T-cell (primary cell): ENCODE measurements around the gene SHOC2. TPM values are rescaled to one million over a fixed set of nuclear protein-coding genes. Genes with fewer than 3 reads are reported as not detected.

Source experiments
- ATAC-seq, 4 experiments: fragments of 200-7000 bp in 3 of 4; fragments of 150-1000 bp in 1 of 4; cut with Tn5 transposase; replicated peaks in 1 of 4; 1 replicate in 3 of 4; 2 replicates in 1 of 4; pipeline ENCODE4 v1.10.0; 2021; ENCODE audit warnings: moderate library complexity in 3 of 4, mild to moderate bottlenecking in 2 of 4, moderate number of reproducible peaks in 1 of 4
- CTCF ChIA-PET, 2 donors: fragments of 300-600 bp; sonication (Branson Sonifier 250); formaldehyde crosslinking; loops; one replicate each; lab custom pipeline; 2022; ENCODE audit warnings: antibody characterized with exemption in 2 of 2; lab: Charles Lee
- POLR2A ChIA-PET, 2 donors: fragments of 300-600 bp; sonication (Branson Sonifier 250); formaldehyde crosslinking; loops; one replicate each; lab custom pipeline; 2022; ENCODE audit warnings: antibody characterized with exemption in 2 of 2; lab: Charles Lee
- DNase-seq, 35 experiments: peaks; one replicate each; pipeline versions ENCODE4 v3.0.0 to v3.0.0-alpha.2; 2013 to 2023
- H3K27ac ChIP-seq: one replicate; pipeline ENCODE4 v1.5.1; 2013; ENCODE audit warnings: low read length
- H3K27me3 ChIP-seq, 2 experiments: replicated peaks in 1 of 2; 1 replicate in 1 of 2; 2 replicates in 1 of 2; pipeline versions ENCODE4 v1.6.1 to v1.7.0; 2013; ENCODE audit warnings: low read length in 1 of 2, mixed read lengths in 1 of 2; ENCODE audit not compliant: control insufficient read depth in 2 of 2, insufficient read depth in 2 of 2; ENCODE audit errors: extremely low read depth in 1 of 2
- H3K36me3 ChIP-seq, 2 donors: 1 replicate in 1 of 2; 2 replicates in 1 of 2; pipeline versions ENCODE4 v1.6.1 to v1.7.0; 2013; ENCODE audit warnings: low read length in 1 of 2; ENCODE audit not compliant: control insufficient read depth in 2 of 2, insufficient read depth in 1 of 2; ENCODE audit errors: extremely low read depth in 1 of 2
- H3K4me1 ChIP-seq, 2 experiments: 1 replicate in 1 of 2; 2 replicates in 1 of 2; pipeline versions ENCODE4 v1.6.1 to v1.7.0; 2013; ENCODE audit warnings: low read length in 2 of 2, mixed read lengths in 1 of 2; ENCODE audit not compliant: insufficient read depth in 2 of 2, control insufficient read depth in 1 of 2; ENCODE audit errors: extremely low read depth in 1 of 2
- H3K4me3 ChIP-seq, 2 donors: 1 replicate in 1 of 2; 2 replicates in 1 of 2; pipeline versions ENCODE4 v1.5.1 to v1.7.0; 2013; ENCODE audit warnings: mild to moderate bottlenecking in 2 of 2, low read length in 1 of 2, moderate library complexity in 1 of 2; ENCODE audit not compliant: control insufficient read depth in 1 of 2; ENCODE audit errors: extremely low read depth in 1 of 2
- H3K9me3 ChIP-seq: 2 replicates; pipeline ENCODE4 v1.7.0; 2013
- H3K27ac Mint-ChIP-seq, 2 donors: one replicate each; pipeline ENCODE4 v1.8.0; 2020 to 2021; ENCODE audit warnings: mild to moderate bottlenecking in 2 of 2, mixed read lengths in 2 of 2
- H3K27me3 Mint-ChIP-seq, 2 donors: one replicate each; pipeline ENCODE4 v1.8.0; 2021 to 2022; ENCODE audit warnings: mixed read lengths in 2 of 2
- H3K36me3 Mint-ChIP-seq: one replicate; pipeline ENCODE4 v1.8.0; 2021; ENCODE audit warnings: mixed read lengths
- H3K4me1 Mint-ChIP-seq, 3 donors: one replicate each; pipeline ENCODE4 v1.8.0; 2020 to 2022; ENCODE audit warnings: mixed read lengths in 3 of 3, mild to moderate bottlenecking in 1 of 3
- H3K4me3 Mint-ChIP-seq, 3 donors: one replicate each; pipeline ENCODE4 v1.8.0; 2020 to 2022; ENCODE audit warnings: mild to moderate bottlenecking in 3 of 3, mixed read lengths in 3 of 3, moderate library complexity in 3 of 3
- H3K9me3 Mint-ChIP-seq, 3 donors: one replicate each; pipeline ENCODE4 v1.8.0; 2020 to 2022; ENCODE audit warnings: mixed read lengths in 3 of 3
- WGBS: methylation state at CpG from one replicate; pipeline ENCODE4 v1.1.5; 2013; ENCODE audit warnings: missing lambda C conversion rate; ENCODE audit not compliant: insufficient coverage; 5-methylcytosine and 5-hydroxymethylcytosine counted together
- total RNA-seq, 35 experiments: library from RNA in 6 of 35; stranded (reverse) in 6 of 35; fragments of 120-200 nt in 1 of 35; gene quantifications; one replicate each; pipeline versions ENCODE4 v1.2.1 to v1.2.4 and lab custom pipeline; 2013 to 2026

Gene SHOC2
- total RNA-seq, 5 donors from 2014 or later (not counting 1 experiment from before 2014, with no cell fraction given): 53.3 to 65.1 (median 54.0) TPM

GRCh38 chr10:110881247-110881646, 38.2 kb upstream of the SHOC2 start:
- Mint-ChIP-seq H3K4me3 (peak overlapping the region; percentile 34 to 49 (median 44)), H3K27ac (peak overlapping the region; percentile 76 to 82), H3K9me3 (no peaks in the 10 kb centered on the region), H3K27me3 (no peaks in the 10 kb centered on the region), H3K36me3 (peaks cover 62% of the 10 kb centered on the region), H3K4me1 (peaks cover 82 to 86% (median 85%) of the 10 kb centered on the region in 3 donors)
- POLR2A ChIA-PET: interaction anchor here (0.6 to 1.9 kb wide), 8 partner anchors 10 to 136 kb away, joined by 3 to 8 read pairs (median 6); partner anchors contain the start of gene PDCD4 (in 1 of the 2)
- Histone ChIP-seq H3K27me3 (no peaks in the 10 kb centered on the region), H3K4me3 (no peak overlapping the region), H3K36me3 (peaks cover 0 to 45% of the 10 kb centered on the region in 2 donors), H3K4me1 (peaks cover 19 to 56% of the 10 kb centered on the region in 2 experiments), H3K9me3 (no peaks in the 10 kb centered on the region), H3K27ac (peak overlapping the region; percentile 16)
- CTCF ChIA-PET: interaction anchor here in 1 of 2 donors (0.6 to 2.8 kb wide), 3 partner anchors 10 to 46 kb away, joined by 3 to 11 read pairs (median 9); no protein-coding TSS in a partner anchor
- no peak for DNase-seq
- no peak for ATAC-seq
- 92% methylated on average over 7 of the region's 9 CpGs for WGBS

- no peak overlapping the region for H3K4me3 ChIP-seq
- no peak for ATAC-seq
- H3K36me3 Mint-ChIP-seq: peaks cover 64% of the 10 kb centered on the region
- ChIA-PET CTCF (interaction anchor here (0.6 to 2.8 kb wide), 7 partner anchors 9 to 79 kb away, joined by 3 to 11 read pairs (median 5); partner anchors contain the start of gene PDCD4 (in 1 of the 2)), POLR2A (interaction anchor here (0.6 to 1.9 kb wide), 13 partner anchors 9 to 102 kb away, joined by 3 to 11 read pairs (median 4); partner anchors contain the start of gene PDCD4 (in 1 of the 2))
- no peaks in the 10 kb centered on the region for H3K9me3 Mint-ChIP-seq
- 69% methylated on average over 2 of the region's 4 CpGs for WGBS
- peak overlapping the region; percentile 16 for H3K27ac ChIP-seq
- DNase-seq: no peak
- no peaks in the 10 kb centered on the region for H3K9me3 ChIP-seq
- H3K27me3 Mint-ChIP-seq: no peaks in the 10 kb centered on the region
- H3K36me3 ChIP-seq: peaks cover 0 to 47% of the 10 kb centered on the region in 2 donors
- peak overlapping the region; percentile 29 to 45 (median 35) for H3K4me3 Mint-ChIP-seq
- H3K4me1 Mint-ChIP-seq: peaks cover 82 to 89% (median 86%) of the 10 kb centered on the region in 3 donors
- peaks cover 19 to 52% of the 10 kb centered on the region in 2 experiments for H3K4me1 ChIP-seq
- peak overlapping the region; percentile 36 to 45 for H3K27ac Mint-ChIP-seq
- H3K27me3 ChIP-seq: no peaks in the 10 kb centered on the region
These were observed 37.5 kb upstream of the SHOC2 start for GRCh38 chr10:110881905-110882304.

GRCh38 chr10:110883924-110884323, 35.5 kb upstream of the SHOC2 start:
- Histone ChIP-seq H3K27ac (peak overlapping the region; percentile 15), H3K4me1 (peaks cover 16 to 40% of the 10 kb centered on the region in 2 experiments), H3K4me3 (peak overlapping the region in 1 of 2 donors; percentile 8), H3K36me3 (peaks cover 0 to 41% of the 10 kb centered on the region in 2 donors), H3K9me3 (no peaks in the 10 kb centered on the region), H3K27me3 (no peaks in the 10 kb centered on the region)
- CTCF ChIA-PET: interaction anchor here in 1 of 2 donors (2.8 kb wide), 1 partner anchor 10 kb away, joined by 11 read pairs; no protein-coding TSS in a partner anchor
- Mint-ChIP-seq H3K36me3 (peaks cover 61% of the 10 kb centered on the region), H3K4me3 (peak overlapping the region; percentile 59 to 68 (median 63)), H3K9me3 (no peaks in the 10 kb centered on the region), H3K4me1 (peaks cover 77 to 80% (median 80%) of the 10 kb centered on the region in 3 donors), H3K27ac (peak overlapping the region; percentile 84 to 87), H3K27me3 (no peaks in the 10 kb centered on the region)
- DNase-seq (no peak), ATAC-seq (peak in 2 of 4 experiments; percentile 13 to 37)
- WGBS: 73% methylated on average over 3 of the region's 10 CpGs
- POLR2A ChIA-PET: interaction anchor here (0.7 to 1.8 kb wide), 4 partner anchors 11 to 56 kb away, joined by 3 to 6 read pairs (median 4); no protein-coding TSS in a partner anchor

GRCh38 chr10:110885932-110886674, 33.3 kb upstream of the SHOC2 start:
- Mint-ChIP-seq H3K4me3 (peak overlapping the region; percentile 4 to 15 (median 8)), H3K36me3 (peaks cover 64% of the 10 kb centered on the region), H3K9me3 (no peaks in the 10 kb centered on the region), H3K27ac (peak overlapping the region; percentile 46 to 70), H3K27me3 (no peaks in the 10 kb centered on the region), H3K4me1 (peaks cover 69 to 77% (median 69%) of the 10 kb centered on the region in 3 donors)
- 85% methylated on average over 2 of the region's 5 CpGs for WGBS
- H3K4me1 ChIP-seq: peaks cover 12 to 30% of the 10 kb centered on the region in 2 experiments
- no peaks in the 10 kb centered on the region for H3K9me3 ChIP-seq
- H3K27ac ChIP-seq: peak overlapping the region; percentile 40
- DNase-seq (no peak), ATAC-seq (peak in 1 of 4 experiments; percentile 4)
- no peak overlapping the region for H3K4me3 ChIP-seq
- ChIA-PET POLR2A (interaction anchor here (1.0 to 2.6 kb wide), 12 partner anchors 8 to 141 kb away, joined by 3 to 18 read pairs (median 6); partner anchors contain the start of gene PDCD4 (in 1 of the 2)), CTCF (interaction anchor here (1.1 to 1.7 kb wide), 6 partner anchors 9 to 275 kb away, joined by 3 to 7 read pairs (median 4); no protein-coding TSS in a partner anchor)
- H3K27me3 ChIP-seq: no peaks in the 10 kb centered on the region
- peaks cover 0 to 52% of the 10 kb centered on the region in 2 donors for H3K36me3 ChIP-seq

- H3K36me3 ChIP-seq: peaks cover 0 to 58% of the 10 kb centered on the region in 2 donors
- Mint-ChIP-seq H3K27ac (peak overlapping the region; percentile 64 to 71), H3K4me1 (peaks cover 67 to 77% (median 68%) of the 10 kb centered on the region in 3 donors), H3K36me3 (peaks cover 60% of the 10 kb centered on the region), H3K27me3 (no peaks in the 10 kb centered on the region), H3K9me3 (no peaks in the 10 kb centered on the region), H3K4me3 (no peak overlapping the region)
- no peak for ATAC-seq
- H3K9me3 ChIP-seq: no peaks in the 10 kb centered on the region
- peaks cover 11 to 29% of the 10 kb centered on the region in 2 experiments for H3K4me1 ChIP-seq
- H3K27me3 ChIP-seq: no peaks in the 10 kb centered on the region
- WGBS: no CpG with 5 or more reads among the region's 1 CpG
- POLR2A ChIA-PET: interaction anchor here (0.5 to 2.6 kb wide), 20 partner anchors 9 to 142 kb away, joined by 3 to 18 read pairs (median 4); partner anchors contain the start of genes BBIP1 (in 1 of the 2), PDCD4 (in 1 of the 2) and SHOC2 (in 1 of the 2)
- CTCF ChIA-PET: interaction anchor here in 1 of 2 donors (0.5 to 1.7 kb wide), 9 partner anchors 9 to 293 kb away, joined by 3 to 7 read pairs (median 4); no protein-coding TSS in a partner anchor
- no peak overlapping the region for H3K4me3 ChIP-seq
- no peak overlapping the region for H3K27ac ChIP-seq
- DNase-seq: no peak
These were observed 31.8 kb upstream of the SHOC2 start for GRCh38 chr10:110887560-110887959.
